ELF-1 (cell line): Measurements from ENCODE around the gene PAX8.

Experiments used
- DNase-seq: peaks from one replicate; pipeline ENCODE4 v3.0.0-alpha.2; 2016; ENCODE audit warnings: low read depth, low spot score

PAX8 gene

DNA sequence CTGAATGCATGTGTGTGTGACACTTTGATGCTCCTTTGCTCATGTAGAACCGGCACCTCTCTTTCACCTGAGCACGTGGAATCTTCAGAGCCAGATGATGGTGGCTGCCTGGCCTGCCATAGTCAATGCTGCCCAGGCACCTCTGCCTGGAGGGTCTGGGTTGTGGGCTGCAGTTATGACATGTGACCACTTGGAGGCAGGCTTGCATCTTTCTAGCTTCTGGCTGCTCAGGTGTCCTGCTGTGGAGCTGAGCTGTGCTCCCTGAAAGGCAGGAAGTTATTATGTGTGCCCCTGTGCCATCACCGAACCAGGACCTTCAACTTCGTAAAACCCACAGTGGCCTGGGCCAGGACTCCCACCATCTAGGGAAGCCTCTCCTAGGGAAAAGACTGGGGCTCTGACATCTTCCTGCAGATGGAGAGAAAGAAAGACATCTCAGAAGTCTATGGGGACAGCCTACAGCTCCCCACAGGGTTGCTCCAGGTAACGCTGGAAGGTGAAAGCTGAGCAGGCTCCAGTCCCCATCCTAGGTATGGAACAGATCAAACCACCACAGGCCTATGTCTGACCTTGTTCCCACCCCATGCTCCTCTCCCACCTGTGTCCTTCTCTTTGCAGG lies 74.7 kb downstream of the PAX8 start:
- DNase-seq = peak; percentile 92

DNA sequence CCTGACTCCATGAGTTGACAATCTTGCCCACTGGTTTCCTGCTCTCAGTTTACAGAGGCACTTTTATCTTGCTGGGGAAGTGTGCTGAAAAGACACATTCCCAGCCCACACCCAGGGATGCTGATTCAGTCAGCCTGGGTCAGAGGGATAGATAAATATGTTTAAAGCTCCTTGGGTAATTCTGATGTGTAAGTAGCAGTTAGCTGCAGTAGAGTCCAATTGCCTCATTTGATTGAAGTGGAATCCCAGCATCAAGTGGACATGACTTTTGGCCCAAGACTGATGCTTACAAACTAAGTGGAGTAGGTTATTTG lies 75.5 kb downstream of the PAX8 start:
- DNase-seq = no peak

DNA sequence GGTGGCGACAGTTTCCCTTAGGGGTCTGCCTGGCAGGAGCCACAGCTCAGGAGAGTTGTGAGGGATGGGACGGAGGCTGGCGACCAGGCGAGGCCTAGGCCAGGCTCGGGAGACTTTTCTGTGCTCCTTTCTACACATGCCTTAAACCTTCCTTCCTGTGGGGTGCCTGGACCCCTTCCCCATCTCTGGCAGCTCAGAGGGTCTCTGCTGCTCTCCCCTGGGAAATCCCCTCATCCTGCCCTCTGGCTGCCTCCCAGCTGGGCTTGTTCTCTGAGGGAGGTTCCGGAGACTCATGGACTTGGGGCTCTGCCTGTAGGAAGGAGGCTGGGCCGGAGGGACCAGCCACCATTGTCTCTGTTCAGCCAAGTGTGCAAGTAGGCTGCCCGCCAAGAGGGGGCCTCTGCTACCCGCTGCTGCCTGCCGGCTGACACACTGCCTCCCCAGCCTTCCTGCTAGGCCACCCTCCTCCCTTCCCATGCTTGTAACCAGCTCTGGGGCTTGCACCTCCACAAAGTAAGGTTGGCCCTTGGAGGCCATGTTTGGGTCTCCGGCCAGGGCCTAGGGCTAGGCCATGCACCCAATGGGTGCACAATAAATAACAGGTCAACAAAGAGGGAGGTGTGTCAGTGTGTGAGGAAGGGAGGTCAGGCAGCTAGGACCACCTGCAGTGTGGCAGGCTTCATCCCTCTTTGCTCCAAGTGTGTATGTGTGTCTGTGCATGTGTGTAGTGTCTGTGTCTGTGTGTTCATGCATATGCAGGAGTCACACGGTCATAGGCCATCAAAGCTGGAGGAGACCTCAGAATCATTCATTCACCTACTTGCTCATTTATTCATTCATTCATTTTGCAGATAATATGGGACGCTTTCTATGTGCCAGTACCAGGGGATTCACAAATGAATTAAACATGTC lies 76.2 kb downstream of the PAX8 start:
- peak; percentile 24 for DNase-seq

DNA sequence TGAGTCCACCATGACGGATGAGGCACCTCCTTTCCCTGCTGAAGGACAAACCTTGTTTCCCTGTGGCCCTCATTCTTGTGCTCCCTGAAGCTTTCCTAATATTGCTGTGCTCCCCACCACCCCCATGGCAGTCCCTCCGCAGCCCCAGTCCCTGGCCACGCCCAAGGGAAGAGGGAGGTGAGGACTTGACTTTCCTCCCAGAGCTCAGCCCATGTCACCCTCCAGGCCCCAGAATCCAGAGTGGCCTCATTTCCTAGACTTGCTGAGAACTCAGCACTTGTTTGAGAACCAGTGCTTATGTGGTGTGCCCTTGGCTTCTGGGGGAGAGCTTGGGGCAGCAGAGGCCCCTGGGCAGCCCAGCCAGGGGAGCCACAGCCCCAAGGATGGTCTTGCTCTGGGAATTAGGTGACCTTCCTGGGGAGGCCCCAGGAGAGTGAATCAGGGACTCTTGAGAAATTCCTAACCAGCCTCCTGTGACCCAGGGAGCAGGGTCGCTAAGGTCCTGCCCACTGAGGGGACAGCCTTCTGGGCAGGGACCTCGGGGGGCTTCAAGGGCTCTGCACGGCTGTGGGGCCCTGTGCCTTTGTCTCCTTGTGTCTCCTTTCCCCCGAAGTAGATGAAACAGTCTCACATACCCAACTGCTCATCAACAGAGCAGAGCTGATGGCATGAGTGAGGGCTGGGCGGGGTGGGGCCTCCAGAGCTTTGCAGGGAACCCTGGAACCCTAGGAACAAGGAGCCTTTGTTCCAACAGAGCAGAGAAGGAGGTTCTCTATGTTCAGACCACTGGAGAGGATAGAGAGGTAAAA lies 77.0 kb downstream of the PAX8 start:
- DNase-seq = no peak

DNA sequence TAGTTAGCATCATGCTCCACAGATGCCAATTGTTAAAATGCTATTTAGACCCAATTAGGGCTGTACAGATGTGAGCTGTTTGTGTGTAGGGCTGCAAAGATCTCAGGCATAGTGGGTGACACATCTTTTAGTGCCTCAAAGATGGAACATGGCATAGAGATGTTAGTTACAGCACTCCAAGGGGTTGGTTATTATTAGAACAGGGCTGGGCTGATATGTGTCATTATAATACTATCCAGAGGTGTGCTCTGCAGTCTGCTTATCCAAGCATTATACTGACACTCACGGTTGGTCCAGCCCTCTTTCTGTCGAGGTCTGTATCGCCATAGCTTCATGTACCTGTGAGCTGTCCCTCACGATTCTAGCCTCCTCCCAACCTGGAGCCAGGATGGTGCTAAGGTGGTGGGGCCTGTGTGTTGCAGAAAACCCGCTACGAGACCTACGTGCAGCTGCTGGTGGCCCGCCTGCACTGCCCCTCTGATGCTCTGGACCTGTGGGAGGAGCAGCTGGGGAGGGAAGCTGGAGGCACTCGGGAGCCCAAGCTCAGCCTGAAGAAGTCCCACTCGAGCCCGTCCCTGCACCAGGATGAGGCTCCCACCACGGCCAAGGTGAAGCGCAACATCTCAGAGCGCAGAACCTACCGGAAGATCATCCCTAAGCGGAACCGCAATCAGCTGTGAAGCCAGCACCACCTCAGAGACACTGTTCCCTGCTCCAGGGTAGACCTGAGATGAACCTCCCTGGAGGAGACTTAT lies 77.8 kb downstream of the PAX8 start:
- no peak for DNase-seq

DNA sequence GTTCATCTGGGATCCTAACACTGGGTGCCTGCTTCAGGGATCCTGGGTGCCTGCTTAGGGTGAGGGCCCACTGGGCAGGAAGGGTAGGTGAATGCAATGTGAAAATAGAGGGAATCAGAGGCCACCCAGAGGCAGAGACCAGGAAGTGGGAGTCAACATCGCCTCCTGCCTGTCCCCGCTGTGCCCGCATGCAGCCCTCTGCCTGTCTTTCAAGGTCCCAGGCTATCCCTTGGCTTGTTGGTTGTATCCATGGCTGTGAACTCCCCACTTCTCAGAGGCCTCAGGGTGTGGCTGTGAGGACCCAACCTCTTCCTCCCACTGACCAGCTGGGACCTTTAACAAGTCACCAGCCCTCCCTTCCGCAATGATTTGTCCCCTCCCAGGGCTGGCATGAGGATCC lies 78.5 kb downstream of the PAX8 start:
- peak; percentile 31 for DNase-seq

DNA sequence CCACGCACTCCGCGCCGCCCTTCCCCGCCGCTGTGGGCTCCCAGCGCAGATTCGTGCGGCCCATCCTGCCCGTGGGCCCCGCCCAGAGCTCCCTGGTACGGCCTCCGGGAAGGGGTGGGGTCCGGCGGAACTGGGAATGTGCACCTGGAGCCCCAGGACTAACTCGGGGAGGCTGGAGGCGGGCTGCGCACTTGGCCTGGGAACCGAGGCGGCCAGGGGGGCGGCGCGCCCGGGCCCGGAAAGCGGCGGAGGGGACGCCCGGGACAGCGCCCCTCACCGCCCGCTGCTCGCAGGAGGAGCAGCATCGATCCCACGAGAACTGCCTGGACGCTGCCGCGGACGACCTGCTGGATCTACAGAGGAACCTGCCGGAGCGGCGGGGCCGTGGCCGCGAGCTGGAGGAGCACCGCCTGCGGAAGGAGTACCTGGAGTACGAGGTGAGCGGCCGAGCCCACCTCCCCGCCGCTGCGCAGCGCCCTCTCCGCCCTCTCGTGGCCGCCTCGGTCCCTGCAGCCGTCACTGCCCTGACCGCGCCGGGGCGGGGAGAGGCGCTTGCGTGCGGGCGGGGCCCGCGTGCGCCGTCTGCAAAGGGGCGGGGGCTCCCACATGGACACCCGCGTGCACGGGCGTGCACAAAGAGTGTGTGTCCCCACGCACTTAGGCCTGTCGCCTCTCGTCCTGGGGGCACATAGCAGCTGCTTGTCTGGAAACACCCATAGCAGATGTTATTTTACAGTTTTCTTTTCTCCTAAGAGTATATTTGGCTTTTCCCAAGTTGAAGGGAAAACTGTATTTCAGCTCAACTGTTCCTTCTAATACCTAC lies 79.7 kb downstream of the PAX8 start:
- peak; percentile 89 for DNase-seq

DNA sequence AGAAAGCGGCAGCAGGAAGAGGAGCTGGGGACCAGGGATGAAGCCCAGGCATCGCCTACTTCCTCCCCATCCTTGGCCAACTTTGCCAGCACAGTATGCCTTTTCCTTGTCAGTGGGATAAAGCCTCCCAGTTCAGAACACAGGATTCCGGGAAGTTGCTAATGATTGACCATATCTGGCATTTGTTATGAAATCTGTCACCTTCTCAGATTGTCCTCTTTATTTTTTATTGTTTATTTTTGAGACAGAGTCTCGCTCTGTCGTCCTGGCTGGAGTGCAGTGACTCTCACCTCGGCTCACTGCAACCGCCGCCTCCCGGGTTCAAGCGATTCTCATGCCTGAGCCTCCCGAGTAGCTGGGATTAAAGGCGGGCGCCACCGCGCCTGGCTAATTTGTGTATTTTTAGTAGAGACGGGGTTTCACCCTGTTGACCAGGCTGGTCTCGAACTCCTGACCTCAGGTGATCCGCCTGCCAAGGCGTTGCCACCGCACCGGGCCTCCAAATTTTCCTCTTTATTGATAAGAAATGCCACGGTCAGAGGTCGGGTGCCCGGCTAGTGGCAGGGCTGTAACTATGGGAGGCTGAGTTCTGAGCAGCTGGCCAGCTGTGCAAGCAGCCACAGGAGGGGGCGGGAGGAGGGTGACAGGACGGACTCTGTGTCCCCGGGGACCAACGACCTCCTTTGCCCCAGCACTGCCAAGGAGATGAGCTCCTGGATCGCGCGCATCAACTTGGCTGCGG lies 80.5 kb downstream of the PAX8 start:
- no peak for DNase-seq

DNA sequence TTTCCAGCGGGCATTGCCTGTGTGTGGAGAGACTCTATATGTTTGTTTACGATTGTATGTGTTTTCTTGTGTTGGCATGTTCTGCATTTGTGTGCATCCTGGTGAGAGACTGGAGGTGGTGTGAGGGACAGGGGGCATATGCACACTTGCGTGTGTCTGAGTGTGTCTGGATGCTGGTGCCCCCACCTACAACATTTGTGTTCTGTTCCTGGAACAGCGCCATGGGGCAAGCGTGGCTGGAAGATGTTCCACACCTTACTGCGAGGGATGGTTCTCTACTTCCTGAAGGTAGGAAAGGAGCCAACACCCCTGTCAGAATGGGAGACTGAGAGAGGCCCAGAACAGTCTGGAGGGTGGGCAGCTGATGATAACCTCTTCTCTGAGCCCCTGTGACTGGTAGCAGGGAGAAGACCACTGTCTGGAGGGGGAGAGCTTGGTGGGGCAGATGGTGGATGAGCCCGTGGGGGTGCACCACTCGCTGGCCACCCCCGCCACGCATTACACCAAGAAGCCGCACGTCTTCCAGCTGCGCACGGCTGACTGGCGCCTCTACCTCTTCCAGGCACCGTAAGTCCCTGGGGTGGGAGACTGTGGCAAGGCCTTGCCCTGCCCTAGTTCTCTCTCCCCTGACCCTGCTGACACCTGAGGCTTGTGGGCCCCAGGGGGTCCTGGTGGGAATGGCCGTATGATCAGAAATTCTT lies 81.2 kb downstream of the PAX8 start:
- DNase-seq = no peak

DNA sequence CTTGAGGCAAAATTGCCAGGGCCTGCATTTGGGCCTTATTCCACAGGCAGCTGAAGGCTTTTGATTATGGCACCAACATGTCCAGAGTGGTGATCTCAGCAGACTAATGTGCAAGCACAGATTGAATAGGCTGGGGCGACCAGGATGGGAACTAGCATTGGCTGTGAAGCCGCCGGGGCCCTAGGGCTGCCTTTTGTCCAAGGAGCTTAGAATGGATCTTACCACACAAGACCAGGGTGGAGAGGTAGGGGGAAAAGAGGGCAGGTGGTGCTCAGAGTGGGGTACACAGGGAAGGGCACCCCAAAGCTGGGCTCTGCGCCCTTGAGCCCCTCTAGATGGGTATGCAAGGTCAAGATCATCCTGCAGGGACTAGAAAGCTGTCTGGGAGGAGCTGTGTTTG lies 81.9 kb downstream of the PAX8 start:
- no peak for DNase-seq

DNA sequence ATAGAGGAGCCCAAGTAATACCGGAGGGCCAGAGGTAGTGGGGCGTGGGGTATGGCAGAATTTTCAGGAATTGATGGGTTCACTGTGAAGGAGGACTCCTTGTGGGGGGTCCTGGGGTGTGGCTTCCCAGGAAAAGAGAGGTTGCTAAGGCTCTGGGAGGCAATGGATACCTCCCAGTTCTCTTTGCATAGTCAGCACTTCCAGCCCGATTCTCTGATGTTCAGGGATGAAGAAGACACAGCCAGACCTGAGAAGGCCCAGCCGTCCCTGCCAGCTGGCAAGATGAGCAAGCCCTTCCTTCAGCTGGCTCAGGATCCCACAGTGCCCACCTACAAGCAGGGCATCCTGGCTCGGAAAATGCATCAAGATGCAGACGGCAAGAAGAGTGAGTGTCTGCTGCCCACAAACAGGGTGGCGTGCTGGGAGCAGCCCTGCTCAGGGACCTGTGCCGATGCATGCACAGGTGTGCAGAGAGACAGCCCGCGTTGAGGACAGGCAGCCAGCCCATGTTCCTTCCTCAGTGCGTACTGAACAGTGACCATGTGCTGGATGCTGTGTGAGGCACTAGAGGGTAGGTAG lies 82.7 kb downstream of the PAX8 start:
- DNase-seq = no peak

DNA sequence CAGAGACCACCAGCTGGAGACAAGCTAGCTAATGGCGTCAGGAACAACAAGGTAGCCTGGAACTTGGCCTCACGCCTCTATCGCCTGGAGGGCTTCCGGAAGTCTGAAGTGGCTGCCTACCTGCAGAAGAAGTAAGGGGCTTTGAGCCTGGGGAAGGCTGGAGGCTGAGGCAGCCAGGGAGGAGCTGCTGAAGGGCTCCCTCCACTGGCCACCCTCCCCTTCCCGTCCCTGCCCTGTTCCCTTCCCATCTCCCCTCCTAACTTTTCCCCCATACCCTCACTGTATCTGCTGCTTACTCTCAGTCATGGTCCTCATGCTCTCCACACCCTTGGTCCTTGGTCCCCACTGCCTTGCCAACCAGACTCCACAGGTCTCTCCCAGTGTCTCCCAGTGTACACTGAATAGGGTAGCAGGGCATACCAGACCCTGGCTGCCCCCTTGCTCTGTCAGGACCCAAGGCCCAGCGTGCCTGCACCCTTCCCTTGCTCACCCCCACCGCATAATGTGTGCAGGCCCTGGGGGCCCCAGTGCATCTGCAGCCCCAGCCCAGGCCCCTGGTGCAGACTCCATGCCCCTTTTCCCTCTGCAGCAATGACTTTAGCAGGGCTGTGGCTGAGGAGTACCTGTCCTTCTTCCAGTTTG lies 86.1 kb downstream of the PAX8 start:
- peak; percentile 81 for DNase-seq

DNA sequence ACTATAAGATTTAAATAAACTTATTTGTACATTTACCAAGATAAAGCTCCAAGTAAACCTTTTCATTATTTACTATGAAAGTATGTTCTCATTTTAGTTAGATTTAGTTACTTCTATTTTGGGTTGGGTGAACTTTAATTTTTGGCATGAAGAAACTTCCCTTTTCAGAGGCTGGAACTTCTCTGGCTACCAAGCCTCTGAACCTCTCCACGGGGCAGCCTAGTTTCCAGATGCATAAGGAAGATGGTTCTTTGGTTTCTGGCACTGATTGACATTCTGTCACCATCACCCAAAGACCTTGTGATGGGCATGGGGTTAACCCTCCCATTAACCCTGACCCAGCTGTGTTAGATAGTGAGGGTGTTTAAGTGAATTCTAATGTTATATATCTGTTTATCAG lies 87.8 kb downstream of the PAX8 start:
- no peak for DNase-seq

DNA sequence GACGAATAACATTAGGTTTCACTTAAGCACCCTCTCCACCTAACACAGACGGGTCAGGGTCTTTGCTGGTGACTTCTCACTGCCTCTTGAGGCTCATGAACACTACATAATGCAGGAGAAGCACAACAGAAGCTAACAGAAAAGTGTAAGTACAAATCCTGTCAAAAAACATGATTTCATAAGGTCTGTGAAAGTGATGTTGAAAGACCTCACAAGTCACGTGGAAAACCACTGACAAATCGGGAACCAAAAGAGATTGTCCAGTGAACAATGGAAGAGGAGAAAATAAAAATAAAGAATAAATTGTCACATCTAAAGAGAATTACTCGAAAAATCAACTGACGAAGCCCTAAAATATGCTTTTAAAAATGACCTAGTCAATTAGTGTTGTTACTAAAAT lies 91.0 kb downstream of the PAX8 start:
- DNase-seq = no peak

DNA sequence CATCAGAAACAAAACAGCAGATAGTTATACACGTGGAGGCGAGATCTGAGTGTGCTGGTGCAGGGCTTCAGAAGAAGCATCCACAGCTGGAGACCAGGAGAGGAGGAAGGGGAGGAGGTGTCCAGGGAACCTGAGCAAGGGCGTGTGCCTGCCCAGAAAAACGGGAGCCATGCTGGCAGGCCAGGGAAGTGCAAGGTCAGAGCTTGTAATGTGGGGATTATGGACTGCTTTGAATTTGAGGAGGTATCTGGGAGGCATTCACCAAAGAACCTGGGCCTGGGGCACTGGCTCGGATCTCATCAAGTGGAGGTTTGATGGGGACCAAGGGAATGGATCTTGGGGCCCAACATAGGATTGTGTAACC lies 92.3 kb downstream of the PAX8 start:
- DNase-seq = no peak

DNA sequence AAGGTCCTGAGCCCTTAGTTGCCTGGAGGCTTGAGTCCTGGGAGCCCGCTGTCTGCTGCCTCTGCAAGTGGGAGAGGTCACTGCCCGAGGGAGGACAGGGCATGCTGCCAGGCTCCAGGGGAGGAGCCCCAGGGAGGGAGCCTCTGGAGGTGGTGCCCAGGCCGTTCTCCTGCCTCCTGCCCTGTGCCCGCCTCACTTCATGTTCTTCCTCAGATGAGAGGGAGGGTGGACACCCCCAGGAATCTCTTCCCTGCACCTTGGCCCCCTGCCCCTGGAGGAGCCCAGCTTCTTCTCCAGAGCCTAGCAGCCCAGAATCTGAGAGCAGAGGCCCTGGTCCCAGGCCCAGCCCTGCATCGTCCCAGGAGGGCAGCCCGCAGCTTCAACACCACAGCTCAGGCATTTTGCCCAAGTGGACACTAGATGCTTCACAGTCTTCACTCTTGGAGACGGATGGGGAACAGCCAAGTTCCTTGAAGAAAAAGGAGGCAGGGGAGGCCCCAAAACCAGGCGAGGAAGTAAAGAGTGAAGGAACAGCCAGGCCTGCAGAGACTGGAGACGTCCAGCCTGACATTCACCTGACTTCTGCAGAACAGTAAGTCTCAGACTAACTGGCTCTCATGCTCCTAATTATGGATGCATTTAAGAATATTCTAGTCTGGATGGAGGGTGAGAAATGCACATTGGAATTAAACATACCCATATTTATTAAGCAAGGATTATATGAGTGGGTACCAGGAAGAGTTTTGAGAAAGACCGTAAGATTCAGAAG lies 92.9 kb downstream of the PAX8 start:
- no peak for DNase-seq

DNA sequence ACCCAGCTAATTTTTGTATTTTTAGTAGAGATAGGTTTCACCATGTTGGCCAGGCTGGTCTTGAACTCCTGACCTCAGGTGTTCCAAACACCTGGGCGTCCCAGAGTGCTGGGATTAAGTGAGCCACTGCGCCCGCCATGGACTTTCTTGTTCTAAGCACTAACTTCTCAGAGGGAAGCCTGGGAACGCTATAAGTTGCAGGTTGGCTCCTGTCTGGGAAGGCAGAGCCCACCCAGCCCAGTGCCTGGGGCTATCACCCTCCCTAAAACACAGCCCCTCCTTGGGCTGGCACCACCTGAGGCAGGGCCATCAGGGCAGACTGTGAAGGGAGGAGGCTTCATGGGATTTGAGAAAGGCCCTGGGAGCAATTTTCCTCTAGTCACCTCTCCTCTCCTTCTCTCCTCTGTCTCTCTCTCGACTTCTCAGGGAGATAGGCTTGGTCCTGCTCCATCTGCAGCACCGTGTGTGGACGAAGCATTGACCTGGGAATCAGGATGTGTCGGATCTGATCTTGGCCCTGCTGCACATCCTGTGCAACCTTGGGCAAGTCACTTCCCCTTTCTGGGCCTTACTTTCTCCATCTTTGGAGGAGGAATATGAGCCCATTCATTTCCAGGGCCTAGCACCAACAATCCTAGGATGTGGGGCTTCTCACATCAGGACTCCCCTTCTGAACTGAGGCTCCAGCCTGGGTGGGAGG lies 94.0 kb downstream of the PAX8 start:
- no peak for DNase-seq
